ENCODE measurements around the gene VPS29.
A peak's percentile ranks its signal among the peaks of the same experiment; 100 is the strongest.
"Not testable (repeated sequence)": the region's sequence is repeated elsewhere in the genome, so short reads cannot be mapped to it uniquely, and the experiment has no call there.

Gene VPS29

DNA sequence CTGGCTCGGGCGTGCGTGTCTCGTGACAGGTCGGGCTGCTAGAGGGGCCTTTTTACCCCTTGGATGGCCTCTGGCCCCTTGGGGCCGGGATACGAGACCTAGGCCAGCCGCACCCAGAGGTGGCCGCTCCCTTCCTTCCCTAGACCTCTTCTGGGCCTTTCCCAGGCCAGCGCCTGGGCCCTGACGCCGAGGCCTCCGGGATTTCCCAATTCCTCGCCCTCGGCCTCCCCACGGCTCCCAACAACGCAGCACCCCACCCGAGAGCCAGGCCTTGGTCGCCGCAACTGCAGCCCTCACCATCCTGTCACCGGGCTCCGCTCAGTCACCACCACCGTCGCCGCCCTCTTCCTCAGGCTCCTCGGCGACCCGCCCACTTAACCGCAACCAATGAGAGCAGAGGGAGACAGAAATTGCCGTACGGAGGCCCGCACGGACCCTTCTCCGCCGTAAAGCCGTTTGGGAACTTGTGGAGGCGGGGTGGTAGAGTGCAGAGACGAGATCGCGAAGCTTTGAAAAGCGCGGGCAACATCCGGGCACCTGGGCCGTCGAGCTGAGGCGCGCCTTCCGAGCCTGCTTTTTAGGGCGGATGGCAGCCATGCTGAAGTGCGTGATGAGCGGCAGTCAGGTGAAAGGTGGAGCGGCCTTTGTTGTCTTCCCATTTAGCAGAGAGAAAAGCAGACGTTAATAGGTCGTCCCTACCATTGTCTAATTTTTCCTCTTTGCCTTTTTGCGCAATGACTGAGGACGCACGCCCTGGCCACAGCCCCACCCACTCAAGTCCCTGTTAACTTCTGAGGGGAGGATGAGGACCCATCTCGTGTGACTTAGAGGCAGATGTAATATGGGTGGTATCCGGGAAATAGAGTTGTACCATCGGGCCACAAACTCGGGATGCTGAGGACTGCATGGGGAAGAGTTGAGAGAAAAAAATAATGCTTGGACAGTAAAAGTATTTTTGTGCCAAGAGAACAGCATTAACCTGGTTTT is at the start of gene VPS29, which contains the start of gene RAD9B:
Gene VPS29 (minus strand): TSS at position 360 of the 987 bp plus-strand sequence. CDS start 60 bp downstream, at position 300.
Gene RAD9B (plus strand): TSS at position 580 of the 987 bp plus-strand sequence. CDS start 7 bp downstream, at position 587.
- peak; percentile 98 for DNase-seq

DNA sequence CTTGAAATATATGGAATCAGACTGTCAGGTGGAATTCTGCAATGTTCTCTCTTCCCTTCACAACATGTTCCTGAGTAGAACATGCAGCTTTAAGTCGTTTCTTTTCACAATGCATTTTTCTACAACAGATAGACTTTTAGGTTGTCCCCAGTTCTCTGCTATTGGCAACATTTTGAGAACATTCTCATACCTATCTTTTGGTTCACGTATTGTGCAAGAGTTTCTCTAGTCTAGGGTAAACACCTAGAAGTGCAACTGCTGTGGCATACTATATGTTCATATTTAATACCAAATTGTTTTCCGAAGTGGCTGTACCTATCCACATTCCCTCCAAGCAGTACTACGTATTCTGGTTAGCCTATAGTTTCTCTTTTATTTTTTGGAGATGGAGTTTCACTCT is 49.1 kb upstream of the VPS29 start:
- no peak for DNase-seq

DNA sequence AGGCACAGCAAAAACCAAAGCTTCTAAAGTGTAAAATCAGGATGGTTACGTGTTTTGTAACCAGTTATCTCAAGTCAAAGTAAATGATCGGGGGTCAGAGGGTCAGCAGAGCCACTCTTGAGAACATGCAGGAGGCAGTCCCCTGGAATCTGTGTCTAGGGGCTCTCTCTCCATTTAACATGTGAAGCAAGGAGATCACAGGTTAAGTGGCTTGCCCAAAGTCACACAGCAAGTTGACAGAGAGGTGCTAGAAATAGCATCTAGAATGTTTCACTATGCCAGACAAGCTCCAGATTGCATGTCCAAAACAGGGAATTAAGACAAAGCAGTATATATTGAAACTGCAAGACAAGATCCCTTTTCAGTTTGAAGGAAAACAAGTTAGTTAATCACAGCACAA is 47.8 kb upstream of the VPS29 start:
- no peak for DNase-seq

DNA sequence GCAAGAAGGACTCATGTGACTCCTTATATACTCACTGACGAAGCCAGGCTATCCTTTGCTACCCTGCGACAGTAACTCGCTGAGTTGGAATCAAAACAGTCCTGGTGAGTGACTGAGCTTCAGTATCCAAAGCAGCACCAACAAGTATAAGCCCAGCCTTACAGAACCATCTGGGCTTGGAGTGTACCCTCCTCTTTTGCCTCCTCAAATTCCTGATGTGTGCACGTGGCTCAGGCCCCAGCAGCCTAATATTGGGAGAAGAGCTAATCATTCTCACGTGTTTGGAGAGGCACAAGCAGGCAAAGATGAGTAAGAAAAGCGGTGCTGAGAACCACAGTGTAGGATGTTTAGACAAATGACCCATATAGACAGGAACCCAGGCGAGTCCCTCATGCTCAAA is 46.8 kb upstream of the VPS29 start:
- no peak for DNase-seq

DNA sequence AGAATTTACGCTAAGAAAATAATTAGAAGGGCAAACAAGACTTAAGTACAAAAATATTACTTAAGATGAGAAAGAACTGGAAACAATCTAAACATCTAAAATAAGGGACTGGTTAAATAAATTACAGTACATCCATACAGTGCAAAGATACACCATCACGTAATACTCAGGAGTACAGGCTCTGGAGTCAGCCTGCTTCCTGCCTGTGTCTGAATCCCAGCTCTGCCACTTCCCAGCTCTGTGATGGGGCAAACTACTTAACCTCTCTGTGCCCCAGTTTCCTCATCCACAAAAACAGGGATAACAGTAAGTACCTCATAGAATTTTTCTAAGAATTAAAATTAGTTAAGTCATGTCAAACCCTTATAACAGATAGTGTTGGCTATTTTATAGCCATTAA is 45.2 kb upstream of the VPS29 start:
- no peak for DNase-seq

DNA sequence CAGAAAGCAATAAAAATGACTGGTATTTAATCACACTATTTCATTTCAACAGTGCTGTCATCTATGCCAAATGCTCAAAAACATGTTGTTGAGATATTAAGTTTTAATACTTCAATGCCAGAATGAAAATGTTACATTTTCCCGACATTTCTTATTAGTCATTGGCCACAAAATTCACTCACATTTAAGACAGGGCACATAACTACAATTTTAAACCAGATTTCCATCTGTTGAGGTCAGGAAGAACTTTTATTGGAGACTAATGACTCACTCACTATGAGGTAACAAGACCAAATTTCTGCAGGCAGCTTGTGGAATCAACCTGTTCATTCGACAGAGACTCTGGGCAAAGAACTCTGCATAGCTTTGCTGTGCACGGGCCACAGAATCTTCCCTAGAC is 44.4 kb upstream of the VPS29 start:
- DNase-seq = no peak

DNA sequence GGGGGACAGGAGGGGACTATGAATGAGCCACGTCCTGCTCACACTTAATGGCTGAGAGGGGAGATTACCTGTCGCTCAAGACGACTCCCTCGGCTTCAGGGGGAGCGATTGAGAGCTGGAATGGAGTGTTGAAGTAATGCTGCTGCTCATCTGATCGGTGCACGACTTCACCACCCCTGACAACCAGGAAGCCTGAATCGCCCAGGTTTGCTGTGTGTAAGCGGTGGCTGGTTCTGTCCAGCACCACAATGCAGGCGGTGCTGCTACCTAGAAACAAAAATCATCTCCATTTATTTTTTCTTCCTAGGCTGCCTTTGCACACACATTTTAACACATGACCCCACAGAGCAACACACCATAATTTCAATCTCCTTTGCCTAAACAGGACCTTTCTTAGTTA is 43.9 kb upstream of the VPS29 start:
- no peak for DNase-seq

DNA sequence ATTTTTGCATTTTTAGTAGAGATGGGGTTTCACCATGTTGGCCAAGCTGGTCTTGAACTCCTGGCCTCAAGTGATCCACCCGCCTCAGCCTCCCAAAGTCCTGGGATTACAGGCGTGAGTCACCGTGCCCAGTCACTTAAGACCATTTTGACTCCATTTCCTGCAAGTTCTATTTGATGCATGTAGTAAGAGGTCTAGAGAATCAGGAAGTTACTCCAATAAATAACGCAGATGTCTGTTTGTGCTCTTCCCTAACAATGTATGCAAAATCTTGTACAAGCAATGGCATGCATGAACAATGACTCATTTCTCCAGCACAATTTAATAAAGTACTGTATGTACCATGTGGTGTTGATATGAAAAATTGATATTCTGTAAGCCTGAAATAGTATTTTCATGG is 43.3 kb upstream of the VPS29 start:
- DNase-seq = not testable (repeated sequence)

DNA sequence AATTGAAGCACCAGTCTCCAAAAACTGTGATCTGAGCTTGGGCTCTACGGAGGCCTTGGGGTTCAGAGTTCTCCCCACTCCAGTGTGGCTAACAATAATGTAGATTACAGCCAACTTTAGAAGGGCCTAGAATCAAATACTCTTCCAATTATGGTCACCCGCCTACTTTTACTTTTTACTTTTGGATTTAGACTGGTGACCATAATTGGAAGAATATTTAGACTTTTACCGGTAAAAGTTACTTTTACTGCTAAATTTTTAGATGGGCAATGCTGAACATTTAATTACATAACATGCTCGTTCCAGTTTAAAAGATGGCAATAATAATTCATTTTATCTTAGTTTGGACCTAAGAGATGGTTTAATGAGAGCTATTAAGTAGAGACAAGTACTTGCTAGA is 42.1 kb upstream of the VPS29 start:
- DNase-seq = no peak

DNA sequence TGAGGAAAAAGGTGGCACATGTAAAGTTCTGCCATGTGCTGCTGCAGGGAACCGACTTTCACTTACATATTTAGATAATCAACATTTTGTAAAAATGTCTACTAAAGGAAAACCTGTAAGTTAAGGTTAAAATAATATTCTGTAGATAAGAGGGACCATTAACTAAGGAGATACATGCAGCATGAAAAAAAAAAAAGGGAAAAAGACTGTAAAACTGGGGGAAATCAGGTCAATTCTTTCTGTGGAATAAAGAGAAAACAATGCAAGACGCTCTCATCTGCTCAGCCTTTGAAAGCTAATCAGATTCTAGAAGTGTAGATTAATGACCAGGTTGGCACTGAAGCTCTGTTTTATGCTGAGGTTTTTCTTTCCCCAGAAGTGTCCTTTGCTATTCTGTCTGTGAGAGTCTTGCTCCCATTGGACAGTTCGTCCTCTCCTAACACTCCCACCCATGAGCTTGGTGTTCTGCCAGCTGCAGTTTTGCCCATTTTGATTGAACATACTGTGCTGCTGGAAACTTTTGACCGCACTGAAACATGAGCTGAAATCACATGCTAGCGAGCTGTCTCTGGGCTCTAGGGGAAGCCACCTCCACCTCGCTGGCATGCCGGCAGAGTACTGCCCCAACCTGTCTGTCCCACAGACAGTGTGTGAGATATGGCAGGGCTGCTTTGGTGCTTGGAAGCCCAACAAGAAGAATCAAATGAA is 41.5 kb upstream of the VPS29 start:
- no peak for DNase-seq

DNA sequence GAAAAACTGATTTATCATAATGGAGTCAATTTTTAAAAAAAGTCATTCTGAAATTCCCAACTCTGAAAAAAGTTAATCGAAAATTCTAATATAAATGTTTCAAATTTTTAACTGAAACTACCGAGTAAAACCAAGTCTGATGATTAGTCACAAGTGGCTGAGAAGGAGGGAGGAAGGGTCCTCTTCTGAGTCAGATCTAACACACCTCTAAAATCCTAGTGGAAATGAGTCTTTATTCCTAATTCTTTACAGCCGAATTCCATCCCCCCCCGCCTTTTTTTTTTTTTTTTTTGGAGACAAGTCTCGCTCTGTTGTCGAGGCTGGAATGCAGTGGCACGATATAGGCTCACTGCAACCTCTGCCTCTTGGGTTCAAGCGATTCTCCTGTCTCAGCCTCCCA is 38.1 kb upstream of the VPS29 start:
- DNase-seq = no peak

DNA sequence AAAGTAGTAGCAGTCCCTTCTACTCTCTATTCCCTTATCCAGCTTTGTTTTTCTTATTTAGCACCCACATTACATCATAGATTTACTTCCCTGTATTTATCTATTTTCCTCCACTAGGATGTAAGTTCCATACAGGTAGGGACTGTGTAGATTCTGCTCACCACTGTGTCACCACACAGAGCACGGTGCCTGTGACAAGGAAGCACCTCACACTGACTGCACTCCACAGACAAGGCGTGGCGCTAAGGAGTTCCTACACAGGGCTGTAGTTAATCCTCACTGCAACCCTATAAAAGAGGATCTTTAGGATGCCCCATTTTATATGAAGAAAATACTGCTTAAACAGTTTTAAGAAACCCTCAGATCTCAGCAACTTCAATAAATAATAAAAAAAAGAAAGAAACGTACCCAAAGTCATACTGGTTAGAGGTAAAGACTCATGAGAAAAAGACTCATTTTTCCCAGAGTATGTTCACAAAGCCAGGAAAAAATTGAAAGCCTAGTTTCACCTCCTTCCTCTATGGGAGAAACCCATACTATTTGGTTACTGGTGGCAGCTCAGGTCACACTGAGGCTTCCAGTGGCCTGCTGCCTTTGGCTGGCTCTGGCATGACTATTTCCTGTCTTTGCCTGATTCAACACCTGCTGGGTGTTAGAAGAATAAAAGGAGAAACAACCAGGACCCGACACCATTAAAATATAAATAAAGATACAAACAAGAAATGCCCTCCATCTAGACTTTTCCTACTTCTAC is 37.1 kb upstream of the VPS29 start:
- no peak for DNase-seq

DNA sequence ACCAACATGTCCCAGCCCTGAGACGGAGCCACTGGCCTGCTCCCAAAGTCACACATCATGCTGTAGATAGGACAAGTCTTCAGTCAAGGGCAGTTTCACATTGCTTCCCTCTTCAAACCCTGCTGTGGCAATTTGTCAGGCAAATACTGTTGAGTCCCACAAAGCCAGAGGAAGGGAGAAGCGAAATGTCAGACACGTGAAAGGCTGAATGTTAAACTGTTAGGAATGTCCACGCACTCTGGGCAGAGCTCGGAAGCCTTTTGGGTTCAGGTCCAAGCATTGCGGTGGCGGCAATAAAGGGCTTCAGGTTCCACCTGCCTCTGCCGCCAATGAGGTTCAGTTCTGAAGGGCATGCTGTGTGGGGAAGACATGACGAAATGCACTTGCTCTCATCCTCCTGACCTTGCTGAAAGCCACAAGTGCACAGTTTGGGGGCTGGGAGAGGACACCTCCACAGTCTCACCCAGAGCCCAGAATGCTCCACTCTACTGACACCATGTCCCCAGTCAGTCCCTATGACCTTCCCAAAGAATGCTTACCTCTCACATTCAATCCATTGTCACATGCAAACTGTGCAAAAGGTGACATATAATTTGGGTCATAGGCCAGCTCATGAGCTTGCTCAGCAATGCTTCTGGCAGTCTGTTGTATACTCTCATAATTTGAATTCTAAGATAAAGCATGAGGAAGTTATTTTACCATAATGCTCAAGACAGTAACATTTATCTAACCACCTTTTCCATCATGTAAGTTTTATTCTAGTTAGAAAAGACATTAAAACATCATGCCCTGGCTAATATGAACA is 35.9 kb upstream of the VPS29 start:
- no peak for DNase-seq

DNA sequence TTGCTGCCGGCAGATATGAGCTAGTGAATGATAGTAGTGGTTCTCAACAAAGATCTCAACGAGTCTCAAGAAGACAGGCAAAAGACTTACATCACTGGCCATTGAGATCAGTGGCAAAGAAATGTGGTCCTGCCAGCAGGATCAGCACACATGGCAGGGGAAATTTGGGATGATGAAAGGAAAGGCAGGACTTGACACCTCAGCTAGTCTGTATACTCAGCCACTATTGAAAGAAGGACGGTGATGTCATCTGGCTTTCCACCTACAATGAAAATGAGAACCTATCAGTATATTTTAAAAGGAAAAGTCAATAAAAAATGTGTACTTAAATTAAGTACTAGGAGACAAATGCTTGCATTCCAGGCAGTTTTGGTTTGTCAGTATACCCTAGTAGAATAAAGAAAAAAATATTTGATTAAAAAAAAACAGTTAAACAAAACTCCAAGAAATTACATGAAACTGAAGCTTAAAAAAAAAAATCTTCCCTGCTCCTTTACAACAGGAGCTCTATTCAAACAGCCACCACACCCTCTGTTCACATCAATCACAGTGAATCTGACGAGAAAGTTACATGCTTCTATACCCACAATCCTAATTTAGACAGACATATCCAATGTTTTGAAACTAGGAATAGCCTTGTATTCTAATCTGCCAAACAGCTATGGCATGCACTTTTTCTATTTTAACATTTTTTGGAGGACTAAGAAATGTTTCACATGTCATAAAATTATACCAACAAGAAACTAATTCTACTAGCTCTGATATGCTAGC is 35.1 kb upstream of the VPS29 start:
- DNase-seq = no peak

DNA sequence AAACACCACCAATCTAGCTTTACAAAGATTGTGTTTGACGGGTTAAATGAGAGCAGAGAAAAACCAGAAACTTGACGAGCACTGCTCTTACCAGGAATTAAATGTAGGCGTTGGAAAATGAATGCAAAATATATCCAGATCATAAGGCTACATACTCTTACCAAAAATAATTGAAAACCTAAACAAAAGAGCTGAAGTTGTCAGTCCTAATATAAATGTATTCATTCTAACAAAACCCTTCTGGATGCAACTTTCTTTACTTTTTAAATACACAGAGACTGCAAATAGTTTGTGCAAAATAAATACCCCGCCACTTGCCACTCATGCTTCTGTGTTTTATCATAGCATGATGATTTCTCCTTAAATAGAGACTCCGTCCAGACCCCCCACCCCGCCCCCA is 32.9 kb upstream of the VPS29 start:
- no peak for DNase-seq

DNA sequence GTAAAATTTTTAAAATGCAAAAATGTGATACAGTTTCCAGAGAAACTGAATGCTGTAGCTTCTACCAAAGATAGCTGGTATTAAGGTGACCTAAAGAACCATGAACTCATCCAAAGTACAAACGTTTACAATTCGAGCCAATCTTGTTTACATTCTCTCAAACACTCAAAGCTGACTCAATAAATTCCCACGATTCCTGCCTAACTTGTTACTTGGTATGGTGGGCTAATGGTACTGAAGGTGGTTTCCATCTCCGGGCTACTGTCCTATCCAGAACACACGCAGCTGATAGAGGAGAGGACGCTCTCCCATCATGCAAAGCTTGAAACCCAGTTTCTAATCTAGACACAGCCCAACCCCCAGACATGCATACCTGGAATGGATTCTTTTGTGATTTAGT is 31.7 kb upstream of the VPS29 start:
- DNase-seq = no peak

DNA sequence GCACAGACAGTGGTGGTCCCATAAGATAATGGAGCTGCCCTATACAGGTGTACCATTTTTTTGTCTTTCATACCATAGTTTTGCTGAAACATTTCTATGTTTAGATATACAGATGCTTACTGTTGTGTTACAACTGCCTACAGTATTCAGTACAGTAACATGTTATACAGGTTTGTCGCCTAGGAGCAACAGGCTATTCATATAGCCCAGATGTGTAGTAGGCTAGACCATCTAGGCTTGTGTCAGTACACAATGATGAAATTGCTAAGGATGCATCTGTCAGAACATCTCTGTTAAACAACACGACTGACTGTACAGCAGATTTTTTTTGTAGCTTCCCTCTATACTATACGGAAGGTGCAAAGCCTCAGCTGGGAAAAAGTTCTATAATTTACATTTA is 30.7 kb upstream of the VPS29 start:
- no peak for DNase-seq

DNA sequence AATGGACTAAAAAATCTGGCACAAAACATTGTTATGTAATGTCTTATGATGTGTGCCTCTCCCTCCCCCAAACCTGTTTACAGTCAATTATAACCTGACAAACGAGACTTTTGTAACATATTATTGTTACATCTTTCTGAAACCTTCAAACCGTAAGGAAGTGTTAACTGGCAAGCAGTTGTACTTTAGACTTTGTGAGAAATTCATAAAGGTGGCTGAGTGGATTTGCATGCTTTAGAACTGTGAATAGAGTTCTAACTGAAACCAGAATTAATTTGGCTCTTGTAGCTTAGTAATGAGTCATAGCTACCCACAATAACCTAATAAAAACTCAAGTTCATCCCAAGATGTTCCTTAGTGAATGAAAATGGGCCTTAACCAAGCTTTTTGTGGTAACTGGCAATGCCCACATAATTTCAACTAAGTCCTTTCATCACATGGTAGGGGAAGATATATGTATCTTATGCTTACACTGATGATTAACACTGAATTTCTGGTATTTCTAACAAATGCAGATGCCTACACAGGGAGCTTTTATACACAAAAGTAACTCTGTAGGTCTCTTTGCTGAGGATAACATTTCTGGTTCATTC is 29.9 kb upstream of the VPS29 start:
- DNase-seq = no peak

DNA sequence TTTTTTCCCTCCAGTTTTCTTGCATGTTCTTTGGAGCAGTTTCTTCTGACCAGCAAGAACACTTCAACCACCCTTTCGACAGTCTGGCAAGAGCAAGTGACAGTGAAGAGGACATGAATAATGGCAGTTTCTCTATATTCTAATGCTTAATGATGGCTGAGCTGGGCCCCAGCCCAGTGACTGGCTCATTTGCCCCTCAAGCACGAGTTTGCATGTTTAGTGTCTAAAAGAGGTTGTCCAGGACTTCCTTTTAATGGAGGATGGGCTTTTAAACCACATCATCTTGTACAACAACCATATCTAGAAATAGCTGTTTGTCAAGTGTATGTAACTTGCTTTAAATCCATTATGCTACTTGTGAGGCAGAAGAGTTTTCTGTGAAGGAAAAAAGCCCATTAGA is 28.6 kb upstream of the VPS29 start:
- DNase-seq = no peak

DNA sequence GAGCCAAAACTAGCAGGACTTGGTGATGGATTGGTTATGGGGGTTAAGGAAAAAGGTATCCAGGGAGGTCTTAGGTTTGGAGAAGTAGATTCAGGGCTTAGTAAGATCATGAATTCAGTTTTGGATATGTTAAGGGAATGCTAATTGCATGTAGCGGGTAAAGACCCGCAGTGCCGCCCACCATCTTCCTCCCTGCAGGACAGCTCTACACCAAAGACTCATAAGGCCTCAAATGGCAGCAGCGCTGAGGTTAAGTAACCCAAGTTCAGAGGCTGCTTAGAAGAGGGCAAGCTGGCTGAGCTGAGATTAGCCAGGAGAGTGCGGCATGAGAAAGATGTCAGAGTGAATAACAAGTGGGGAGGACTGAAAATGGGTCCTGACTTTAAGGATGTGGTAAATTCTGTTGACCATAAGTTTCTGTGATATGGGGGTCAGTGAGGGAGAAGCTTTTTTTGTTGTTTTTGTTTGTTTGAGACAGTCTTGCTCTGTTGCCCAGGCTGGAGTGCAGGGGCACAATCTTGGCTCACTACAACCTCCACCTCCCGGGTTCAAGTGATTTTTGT is 26.4 kb upstream of the VPS29 start:
- DNase-seq = no peak
